ENCODE measurements around the gene CCDC201. TPM values are rescaled to one million over a fixed set of nuclear protein-coding genes. Genes with fewer than 3 reads are reported as not detected.
A peak's percentile ranks its signal among the peaks of the same experiment; 100 is the strongest.

The CCDC201 gene, protein sequence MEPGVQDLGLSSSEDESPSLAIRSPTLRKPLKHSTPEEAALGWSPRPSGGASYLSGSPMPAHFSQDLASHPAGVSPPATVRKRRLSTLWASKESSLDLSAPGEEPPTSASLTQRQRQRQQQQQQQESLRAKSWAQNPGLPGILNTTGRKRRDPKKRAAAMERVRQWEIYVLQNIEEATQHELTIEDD
- total RNA-seq: not detected

DNA sequence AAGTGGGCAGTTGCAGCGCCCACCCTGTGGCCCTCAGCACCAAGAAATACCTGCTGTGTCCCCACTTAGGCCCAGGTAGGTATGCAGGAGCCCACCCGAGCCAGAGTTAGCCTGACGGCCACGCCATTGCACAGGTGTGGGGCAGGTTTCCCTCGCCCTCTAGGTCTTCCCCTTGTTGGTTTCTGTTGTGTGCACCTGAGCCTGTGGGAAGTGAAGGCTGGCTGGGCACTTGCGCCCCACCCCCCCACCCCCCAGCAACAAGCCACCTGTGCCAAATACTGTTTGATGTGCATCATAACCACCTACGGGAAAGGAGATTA lies at the start of gene CCDC201:
Gene CCDC201 (minus strand): TSS at position 48 of the 320 bp plus-strand sequence. CDS start 75 bp downstream, outside the sequence.
- TF ChIP-seq POLR2A (IDR thresholded peaks at IDR 0.05): no peak
- TF ChIP-seq, protein P1, sequence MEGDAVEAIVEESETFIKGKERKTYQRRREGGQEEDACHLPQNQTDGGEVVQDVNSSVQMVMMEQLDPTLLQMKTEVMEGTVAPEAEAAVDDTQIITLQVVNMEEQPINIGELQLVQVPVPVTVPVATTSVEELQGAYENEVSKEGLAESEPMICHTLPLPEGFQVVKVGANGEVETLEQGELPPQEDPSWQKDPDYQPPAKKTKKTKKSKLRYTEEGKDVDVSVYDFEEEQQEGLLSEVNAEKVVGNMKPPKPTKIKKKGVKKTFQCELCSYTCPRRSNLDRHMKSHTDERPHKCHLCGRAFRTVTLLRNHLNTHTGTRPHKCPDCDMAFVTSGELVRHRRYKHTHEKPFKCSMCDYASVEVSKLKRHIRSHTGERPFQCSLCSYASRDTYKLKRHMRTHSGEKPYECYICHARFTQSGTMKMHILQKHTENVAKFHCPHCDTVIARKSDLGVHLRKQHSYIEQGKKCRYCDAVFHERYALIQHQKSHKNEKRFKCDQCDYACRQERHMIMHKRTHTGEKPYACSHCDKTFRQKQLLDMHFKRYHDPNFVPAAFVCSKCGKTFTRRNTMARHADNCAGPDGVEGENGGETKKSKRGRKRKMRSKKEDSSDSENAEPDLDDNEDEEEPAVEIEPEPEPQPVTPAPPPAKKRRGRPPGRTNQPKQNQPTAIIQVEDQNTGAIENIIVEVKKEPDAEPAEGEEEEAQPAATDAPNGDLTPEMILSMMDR (IDR thresholded peaks at IDR 0.05): no peak
- no peak for TF ChIP-seq EP300 (IDR thresholded peaks at IDR 0.05)
- no peak for DNase-seq (ENCODE audit: low spot score in 2 of 2)
- Histone ChIP-seq H3K27ac (no peak within 1 kb of the TSS), H3K9me3 (peaks cover 0 to 14% (median 0%) of the 10 kb centered on the region in 4 donors), H3K36me3 (no peaks in the 10 kb centered on the region), H3K4me1 (no peaks in the 10 kb centered on the region), H3K27me3 (no peaks in the 10 kb centered on the region), H3K4me3 (no peak within 1 kb of the TSS)
- 87 to 88% methylated on average over 3 to 7 of the region's 7 CpGs for WGBS, 2 donors

- WGBS, 2 donors: 4 to 5% methylated on average over 36 of the region's 36 CpGs
- Histone ChIP-seq H3K4me3 (peak overlapping the region; percentile 19 to 60 (median 30)), H3K36me3 (no peaks in the 10 kb centered on the region), H3K9me3 (no peaks in the 10 kb centered on the region), H3K27ac (peak overlapping the region in 1 of 4 donors; percentile 38), H3K27me3 (peaks cover 0 to 45% of the 10 kb centered on the region in 2 donors), H3K4me1 (peaks cover 0 to 55% (median 16%) of the 10 kb centered on the region in 4 donors)
- DNase-seq (ENCODE audit: low spot score in 2 of 2): peak; percentile 50 to 67
- no peak for TF ChIP-seq POLR2A (IDR thresholded peaks at IDR 0.05)
- TF ChIP-seq EP300 (IDR thresholded peaks at IDR 0.05): peak in 1 of 2 donors; percentile 32
- TF ChIP-seq, protein P1 (IDR thresholded peaks at IDR 0.05): peak; percentile 63 to 82 (median 73)
These were observed 49.0 kb upstream of the CCDC201 start for GRCh38 chr7:45921699-45922519.

DNA sequence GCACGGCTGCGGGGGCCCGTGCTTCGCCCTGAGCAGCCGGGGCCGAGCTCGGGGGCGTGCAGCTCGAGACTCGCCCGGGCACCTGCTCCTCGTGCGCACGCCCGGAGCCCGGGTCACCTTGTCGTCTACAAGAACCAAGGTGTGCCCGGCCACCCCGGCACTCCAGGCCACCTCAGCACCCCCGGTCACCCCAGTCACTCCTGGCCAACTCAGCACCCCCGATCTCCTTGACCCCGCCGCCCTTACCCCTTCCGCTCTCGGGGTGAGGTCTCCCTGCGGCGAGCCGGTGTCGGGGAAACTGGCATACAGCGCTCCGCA lies 48.5 kb upstream of the CCDC201 start:
- H3K27me3 ChIP-seq: peaks cover 0 to 49% of the 10 kb centered on the region in 2 donors
- WGBS, 2 donors: 1 to 2% methylated on average over 14 to 23 of the region's 31 CpGs
- peak overlapping the region; percentile 26 to 60 (median 40) for H3K4me3 ChIP-seq
- TF ChIP-seq, protein P1 (IDR thresholded peaks at IDR 0.05): no peak
- TF ChIP-seq EP300 (IDR thresholded peaks at IDR 0.05): no peak
- no peaks in the 10 kb centered on the region for H3K9me3 ChIP-seq
- H3K36me3 ChIP-seq: no peaks in the 10 kb centered on the region
- no peak for DNase-seq (ENCODE audit: low spot score in 2 of 2)
- H3K27ac ChIP-seq: peak overlapping the region in 1 of 4 donors; percentile 24
- peaks cover 0 to 55% (median 16%) of the 10 kb centered on the region in 4 donors for H3K4me1 ChIP-seq

- no peak for DNase-seq (ENCODE audit: low spot score in 2 of 2)
- Histone ChIP-seq H3K27me3 (peaks cover 0 to 55% of the 10 kb centered on the region in 2 donors), H3K36me3 (no peaks in the 10 kb centered on the region), H3K4me1 (peaks cover 0 to 55% (median 16%) of the 10 kb centered on the region in 4 donors), H3K4me3 (peak within 1 kb of the TSS; percentile 26 to 60 (median 40)), H3K27ac (peak within 1 kb of the TSS in 2 of 4 donors; percentile 5 to 24), H3K9me3 (no peaks in the 10 kb centered on the region)
- TF ChIP-seq EP300 (IDR thresholded peaks at IDR 0.05): peak in 1 of 2 donors; percentile 38
- TF ChIP-seq, protein P1 (IDR thresholded peaks at IDR 0.05): no peak
- peak in 1 of 2 donors; percentile 25 for TF ChIP-seq POLR2A (IDR thresholded peaks at IDR 0.05)
- WGBS, 2 donors: 0 to 1% methylated on average over 11 to 25 of the region's 111 CpGs
These were observed 47.9 kb upstream of the CCDC201 start, which contains the start of gene IGFBP3 for GRCh38 chr7:45920502-45921380. Gene IGFBP3, minus strand, starts transcription at chr7:45921272. Its CDS starts 132 bp downstream, at chr7:45921140.

All from tibial nerve (tissue), 4 donors.